Neural crest cell (in vitro differentiated cells): ENCODE data around the gene DEAF1. TPM values are rescaled to one million over a fixed set of nuclear protein-coding genes. Genes with fewer than 3 reads are reported as not detected.

Source experiments
- DNase-seq: peaks from one replicate; pipeline ENCODE4 v3.0.0; 2021; ENCODE audit warnings: low read depth, mixed read lengths, low spot score
- H3K27ac Mint-ChIP-seq: one replicate; pipeline ENCODE4 v1.8.0; 2021; ENCODE audit warnings: mild to moderate bottlenecking, mixed read lengths; ENCODE audit not compliant: unreplicated experiment
- H3K27me3 Mint-ChIP-seq: 2 replicates; pipeline ENCODE4 v1.8.0; 2021; ENCODE audit warnings: low read depth, mild to moderate bottlenecking, mixed read lengths
- H3K36me3 Mint-ChIP-seq: 2 replicates; pipeline ENCODE4 v1.8.0; 2021; ENCODE audit warnings: low read depth, mild to moderate bottlenecking, mixed read lengths
- H3K4me1 Mint-ChIP-seq: 2 replicates; pipeline ENCODE4 v1.8.0; 2021; ENCODE audit warnings: mixed read lengths
- H3K4me3 Mint-ChIP-seq: one replicate; pipeline ENCODE4 v1.8.0; 2021; ENCODE audit warnings: mild to moderate bottlenecking, mixed read lengths
- H3K9me3 Mint-ChIP-seq: 2 replicates; pipeline ENCODE4 v1.8.0; 2021; ENCODE audit warnings: mixed read lengths
- total RNA-seq: library from RNA; stranded (reverse); gene quantifications from 2 replicates; pipeline ENCODE4 v1.2.1, GENCODE V29; 2021
- TF ChIP-seq, protein P1 (sequence below): fragments of 200-600 bp; sonication (generic); conservative IDR thresholded peaks from 2 replicates; pipeline ENCODE4 v1.5.0; 2021; ENCODE audit warnings: antibody characterized with exemption, mild to moderate bottlenecking

The DEAF1 gene
- total RNA-seq, 1 donor from 2014 or later, result 60.9 TPM

DNA sequence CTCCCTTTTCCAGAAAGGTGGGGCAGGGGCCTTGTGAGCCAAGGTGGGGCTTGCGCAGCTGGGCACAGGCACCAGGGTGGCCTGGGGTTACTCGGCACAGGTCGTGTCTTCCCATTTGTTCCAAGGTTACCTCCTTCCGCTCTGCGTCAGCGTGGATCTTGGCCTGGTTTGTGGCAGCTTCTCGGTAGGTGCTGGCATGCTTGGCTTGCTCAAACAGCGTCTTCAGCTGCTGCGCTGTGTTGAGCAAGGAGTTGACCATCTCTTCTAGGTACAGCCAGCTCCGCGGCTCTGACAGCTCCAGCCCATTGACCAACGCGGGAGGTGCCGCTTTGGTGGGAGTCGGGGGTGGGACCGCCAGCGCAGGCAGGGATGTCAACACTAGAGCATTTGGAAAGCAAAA, 20.6 kb downstream of the DEAF1 start:
- H3K36me3 Mint-ChIP-seq, result peaks cover 16% of the 10 kb centered on the region
- H3K27ac Mint-ChIP-seq, result no peak overlapping the region
- H3K4me3 Mint-ChIP-seq, result no peak overlapping the region

DNA sequence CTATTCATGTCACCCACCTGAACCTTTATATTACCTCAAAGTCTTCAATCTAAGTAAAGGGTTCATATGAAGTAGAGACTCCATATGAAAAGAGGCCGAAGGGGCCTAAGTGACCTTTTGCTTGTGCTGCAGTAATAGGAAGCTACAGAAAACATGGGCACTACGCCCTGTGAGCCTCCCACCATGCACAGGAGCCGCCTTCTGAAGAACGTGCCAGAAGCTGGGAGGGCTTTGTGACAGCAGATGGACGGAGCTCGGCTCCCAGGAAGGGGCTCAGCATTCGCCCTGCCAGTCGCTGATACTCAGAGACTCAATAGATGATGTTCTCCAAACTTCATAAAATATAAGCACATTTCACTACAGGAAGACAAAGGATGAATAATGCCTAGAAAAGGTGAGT, 21.2 kb downstream of the DEAF1 start:
- Mint-ChIP-seq H3K4me1 (no peaks in the 10 kb centered on the region), H3K27ac (no peak overlapping the region), H3K4me3 (no peak overlapping the region), H3K9me3 (no peaks in the 10 kb centered on the region), H3K27me3 (no peaks in the 10 kb centered on the region), H3K36me3 (peaks cover 16% of the 10 kb centered on the region)
- no peak for DNase-seq
- TF ChIP-seq, protein P1, sequence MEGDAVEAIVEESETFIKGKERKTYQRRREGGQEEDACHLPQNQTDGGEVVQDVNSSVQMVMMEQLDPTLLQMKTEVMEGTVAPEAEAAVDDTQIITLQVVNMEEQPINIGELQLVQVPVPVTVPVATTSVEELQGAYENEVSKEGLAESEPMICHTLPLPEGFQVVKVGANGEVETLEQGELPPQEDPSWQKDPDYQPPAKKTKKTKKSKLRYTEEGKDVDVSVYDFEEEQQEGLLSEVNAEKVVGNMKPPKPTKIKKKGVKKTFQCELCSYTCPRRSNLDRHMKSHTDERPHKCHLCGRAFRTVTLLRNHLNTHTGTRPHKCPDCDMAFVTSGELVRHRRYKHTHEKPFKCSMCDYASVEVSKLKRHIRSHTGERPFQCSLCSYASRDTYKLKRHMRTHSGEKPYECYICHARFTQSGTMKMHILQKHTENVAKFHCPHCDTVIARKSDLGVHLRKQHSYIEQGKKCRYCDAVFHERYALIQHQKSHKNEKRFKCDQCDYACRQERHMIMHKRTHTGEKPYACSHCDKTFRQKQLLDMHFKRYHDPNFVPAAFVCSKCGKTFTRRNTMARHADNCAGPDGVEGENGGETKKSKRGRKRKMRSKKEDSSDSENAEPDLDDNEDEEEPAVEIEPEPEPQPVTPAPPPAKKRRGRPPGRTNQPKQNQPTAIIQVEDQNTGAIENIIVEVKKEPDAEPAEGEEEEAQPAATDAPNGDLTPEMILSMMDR, result no peak

More for the DNA sequence above, 20.6 kb downstream of the DEAF1 start:
- DNase-seq, result no peak
- Mint-ChIP-seq H3K4me1 (no peaks in the 10 kb centered on the region), H3K27me3 (no peaks in the 10 kb centered on the region), H3K9me3 (no peaks in the 10 kb centered on the region)
- TF ChIP-seq, protein P1, result no peak

DNA sequence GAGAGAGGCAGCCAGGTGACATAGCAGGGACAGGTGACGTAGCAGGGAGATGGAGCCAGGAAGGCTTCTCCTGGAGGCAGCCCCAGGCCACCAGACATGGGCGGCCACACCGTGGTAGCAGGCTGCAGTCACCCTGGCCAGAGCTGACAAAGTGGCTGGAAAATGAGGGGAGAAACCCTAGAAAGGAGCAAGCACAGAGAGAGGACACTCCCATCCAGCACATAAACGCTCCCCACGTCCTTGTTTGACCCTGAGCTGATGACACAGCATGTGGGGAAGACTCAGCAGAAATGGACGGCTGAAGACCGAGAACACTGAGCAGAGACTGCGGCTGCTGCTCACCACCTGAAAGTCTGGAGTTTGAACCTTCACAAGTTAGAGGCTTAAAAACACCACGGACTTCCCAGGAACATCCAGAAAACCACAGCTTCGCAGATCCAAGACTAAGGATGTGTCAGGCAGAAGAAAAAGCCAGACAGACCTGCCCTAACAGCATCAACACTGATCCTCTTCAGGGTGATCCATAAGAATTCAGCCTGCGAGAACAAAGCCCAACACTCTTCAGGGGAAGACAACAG, 29.2 kb downstream of the DEAF1 start:
- Mint-ChIP-seq H3K27me3 (no peaks in the 10 kb centered on the region), H3K4me1 (peaks cover 5% of the 10 kb centered on the region), H3K27ac (no peak overlapping the region), H3K9me3 (no peaks in the 10 kb centered on the region), H3K36me3 (peaks cover 5% of the 10 kb centered on the region), H3K4me3 (no peak overlapping the region)
- TF ChIP-seq, protein P1, result no peak
- DNase-seq, result no peak

DNA sequence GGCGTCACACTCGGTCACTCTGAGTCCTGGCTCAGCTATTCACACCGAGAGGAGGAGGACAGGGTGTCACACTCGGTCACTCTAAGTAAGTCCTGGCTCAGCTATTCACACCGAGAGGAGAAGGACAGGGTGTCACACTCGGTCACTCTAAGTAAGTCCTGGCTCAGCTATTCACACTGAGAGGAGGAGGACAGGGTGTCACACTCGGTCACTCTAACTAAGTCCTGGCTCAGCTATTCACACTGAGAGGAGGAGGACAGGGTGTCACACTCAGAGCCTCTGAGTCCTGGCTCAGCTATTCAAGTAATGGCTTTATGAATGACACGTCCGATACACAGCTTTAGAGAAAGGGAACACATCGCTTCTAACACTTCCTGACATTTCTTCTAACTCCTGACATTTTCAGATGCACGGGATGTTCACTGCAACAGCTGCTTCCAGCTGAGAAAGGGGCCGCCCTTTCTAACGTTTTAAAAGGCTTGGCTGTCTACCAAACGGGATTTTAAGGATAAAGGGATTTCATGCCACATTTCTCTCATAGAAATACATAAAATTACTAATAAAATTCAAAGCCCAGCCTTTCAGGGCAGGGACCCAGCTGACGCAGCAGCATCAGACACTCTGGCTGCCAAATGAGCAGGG, 29.8 kb downstream of the DEAF1 start:
- no peak overlapping the region for H3K4me3 Mint-ChIP-seq
- H3K27ac Mint-ChIP-seq, result no peak overlapping the region
- H3K36me3 Mint-ChIP-seq, result peaks cover 5% of the 10 kb centered on the region
- DNase-seq, result no peak
- no peaks in the 10 kb centered on the region for H3K9me3 Mint-ChIP-seq
- H3K4me1 Mint-ChIP-seq, result peaks cover 5% of the 10 kb centered on the region
- TF ChIP-seq, protein P1, result no peak
- no peaks in the 10 kb centered on the region for H3K27me3 Mint-ChIP-seq

DNA sequence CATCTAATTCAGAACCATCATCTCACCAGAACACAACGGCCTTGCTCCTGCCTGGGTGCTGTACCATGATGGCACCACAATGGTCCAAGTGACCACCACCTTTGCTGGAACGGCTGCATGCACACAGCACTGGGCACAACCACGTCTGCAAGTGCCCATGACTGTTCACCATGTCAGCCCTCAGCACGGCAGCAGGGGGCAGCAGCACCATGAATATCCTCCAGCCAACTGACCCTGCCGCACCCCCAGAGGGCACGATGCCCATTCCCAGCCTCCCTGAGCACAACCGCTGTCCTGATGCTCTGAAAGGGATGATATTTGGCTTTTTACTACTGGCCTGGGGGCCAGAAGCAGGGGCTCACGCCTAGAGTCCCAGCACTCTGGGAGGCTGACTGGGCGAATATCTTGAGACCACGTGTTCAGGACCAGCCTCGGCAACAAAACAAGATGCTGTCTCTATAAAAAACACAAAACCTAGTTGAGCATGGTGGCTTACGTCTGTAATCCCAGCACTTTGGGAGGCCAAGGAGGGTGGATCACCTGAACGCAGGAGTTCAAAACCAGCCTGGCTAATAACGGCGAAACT, 32.2 kb downstream of the DEAF1 start:
- Mint-ChIP-seq H3K9me3 (no peaks in the 10 kb centered on the region), H3K27me3 (no peaks in the 10 kb centered on the region), H3K4me3 (no peak overlapping the region), H3K4me1 (peaks cover 5% of the 10 kb centered on the region), H3K27ac (no peak overlapping the region), H3K36me3 (peaks cover 5% of the 10 kb centered on the region)
- DNase-seq, result peak; percentile 47
- TF ChIP-seq, protein P1, result peak; percentile 79
